A549 (cell line): ENCODE measurements around the gene EXOC6. TPM values are rescaled to one million over a fixed set of nuclear protein-coding genes. Genes with fewer than 3 reads are reported as not detected.

Source experiments
- ATAC-seq, 2 experiments: fragments of 200-7000 bp in 1 of 2; fragments of >200 bp in 1 of 2; cut with Nextera tagmentation in 1 of 2; cut with Tn5 transposase in 1 of 2; 3 replicates each; pipeline versions ENCODE4 v1.8.0 to v1.9.1; 2018 to 2020; ENCODE audit warnings: mild to moderate bottlenecking in 1 of 2, moderate library complexity in 1 of 2
- CTCF ChIA-PET: fragments of 300-600 bp; sonication (Branson Sonifier 250); formaldehyde crosslinking; extraction: SDS; loops from one replicate; lab custom pipeline; 2021; ENCODE audit warnings: antibody characterized with exemption, inconsistent platforms; lab: Yijun Ruan, JAX
- POLR2A ChIA-PET: fragments of 350-600 bp; formaldehyde crosslinking; extraction: SDS; loops from one replicate; lab custom pipeline; 2021; ENCODE audit warnings: antibody characterized with exemption, inconsistent platforms; lab: Yijun Ruan, JAX
- DNase-seq, 2 experiments: peaks; one replicate each; pipeline versions ENCODE4 v3.0.0 to v3.0.0-alpha.2; 2011 to 2016; ENCODE audit warnings: low read depth in 1 of 2, low spot score in 1 of 2
- FAIRE-seq: peaks from 2 replicates; lab custom pipeline; 2011; peaks lifted over from hg19 to GRCh38; lab: Jason Lieb, UNC
- H3K27ac ChIP-seq, 2 experiments: fragments of >200 bp; sonication (Bioruptor Twin); formaldehyde crosslinking; 3 replicates each; pipeline ENCODE4 v1.5.1; 2016 to 2017
- H3K4me1 ChIP-seq: fragments of >200 bp; sonication (Bioruptor Twin); formaldehyde crosslinking; 3 replicates; pipeline ENCODE4 v1.6.1; 2016
- H3K4me2 ChIP-seq: fragments of >200 bp; sonication (Bioruptor Twin); formaldehyde crosslinking; 3 replicates; pipeline ENCODE4 v1.6.1; 2016
- H3K4me3 ChIP-seq: fragments of >200 bp; sonication (Bioruptor Twin); formaldehyde crosslinking; 3 replicates; pipeline ENCODE4 v1.5.1; 2016
- H3K9me3 ChIP-seq: fragments of >200 bp; sonication (Bioruptor Twin); formaldehyde crosslinking; 3 replicates; pipeline ENCODE4 v1.6.1; 2016
- BCL3 ChIP-seq: fragments of >200 bp; sonication (Bioruptor Twin); formaldehyde crosslinking; IDR thresholded peaks from 3 replicates; pipeline ENCODE4 v1.6.1; 2016
- CBX8 ChIP-seq: fragments of 200-600 bp; sonication (generic); IDR thresholded peaks from 2 replicates; pipeline ENCODE4 v1.6.1; 2016
- CEBPB ChIP-seq, 2 experiments: fragments of >200 bp in 1 of 2; sonication (Bioruptor Twin) in 1 of 2; formaldehyde crosslinking in 1 of 2; IDR thresholded peaks; 2 replicates each; pipeline ENCODE4 v1.6.1; 2012 to 2016
- CTCF ChIP-seq: fragments of >200 bp; sonication (Bioruptor Twin); formaldehyde crosslinking; IDR thresholded peaks from 3 replicates; pipeline ENCODE4 v1.5.1; 2016
- EHF ChIP-seq: fragments of 250-450 bp; sonication (Bioruptor Pico); IDR thresholded peaks from 2 replicates; pipeline ENCODE4 v1.5.0; 2020; ENCODE audit warnings: mild to moderate bottlenecking
- EHMT2 ChIP-seq: fragments of 200-600 bp; sonication (generic); IDR thresholded peaks from 2 replicates; pipeline ENCODE4 v1.6.1; 2016; ENCODE audit warnings: antibody characterized with exemption, low read depth, mild to moderate bottlenecking, moderate library complexity
- FOXS1 ChIP-seq: fragments of 250-450 bp; sonication (Bioruptor Pico); IDR thresholded peaks from 2 replicates; pipeline ENCODE4 v1.5.0; 2020; ENCODE audit warnings: mild to moderate bottlenecking, moderate library complexity
- HES2 ChIP-seq: fragments of >200 bp; sonication (Bioruptor Twin); formaldehyde crosslinking; IDR thresholded peaks from 2 replicates; pipeline ENCODE4 v1.6.1; 2016
- HMGXB4 ChIP-seq: fragments of 250-450 bp; sonication (Bioruptor Pico); IDR thresholded peaks from 2 replicates; pipeline ENCODE4 v1.5.0; 2021; ENCODE audit warnings: mild to moderate bottlenecking, moderate library complexity, borderline replicate concordance
- HOXB5 ChIP-seq: fragments of 250-450 bp; sonication (Bioruptor Pico); IDR thresholded peaks from 2 replicates; pipeline ENCODE4 v1.5.0; 2020; ENCODE audit warnings: mild to moderate bottlenecking, moderate library complexity
- JUN ChIP-seq, 2 experiments: fragments of >200 bp; sonication (Bioruptor Twin); formaldehyde crosslinking; IDR thresholded peaks; 2 replicates in 1 of 2; 3 replicates in 1 of 2; pipeline ENCODE4 v1.6.1; 2016 to 2017
- MAZ ChIP-seq: fragments of 150-350 bp; IDR thresholded peaks from 2 replicates; pipeline ENCODE4 v1.6.1; 2014; ENCODE audit warnings: antibody characterized with exemption, low read depth, low read length, borderline replicate concordance
- PBX3 ChIP-seq: IDR thresholded peaks from 2 replicates; pipeline ENCODE4 v1.6.1; 2012
- REST ChIP-seq: fragments of 200-600 bp; sonication (generic); IDR thresholded peaks from 2 replicates; pipeline ENCODE4 v1.6.1; 2016; ENCODE audit warnings: antibody characterized with exemption, mild to moderate bottlenecking, moderate library complexity
- RFX5 ChIP-seq: fragments of 450-650 bp; IDR thresholded peaks from 2 replicates; pipeline ENCODE4 v1.7.1; 2014; ENCODE audit warnings: antibody characterized with exemption, mild to moderate bottlenecking, moderate library complexity
- TFCP2L1 ChIP-seq: fragments of 250-450 bp; sonication (Bioruptor Pico); IDR thresholded peaks from 2 replicates; pipeline ENCODE4 v1.5.0; 2021; ENCODE audit warnings: mild to moderate bottlenecking
- USF2 ChIP-seq: fragments of 450-650 bp; IDR thresholded peaks from 2 replicates; pipeline ENCODE4 v1.6.1; 2014; ENCODE audit warnings: antibody characterized with exemption
- ZNF302 ChIP-seq: fragments of 250-450 bp; sonication (Bioruptor Pico); IDR thresholded peaks from 2 replicates; pipeline ENCODE4 v1.9.0; 2021; ENCODE audit warnings: inconsistent platforms, mild to moderate bottlenecking, moderate library complexity
- WGBS: methylation state at CpG from one replicate; pipeline ENCODE4 v1.1.6; 2017; ENCODE audit errors: missing lambda C conversion rate; 5-methylcytosine and 5-hydroxymethylcytosine counted together
- polyA plus RNA-seq, 4 experiments: library from polyadenylated mRNA; depleted of rRNA in 3 of 4; stranded (reverse); fragments of >200 nt; fragmentation: RNase III in 1 of 4; extraction: RNeasy Plus Mini Kit Qiagen cat#74134 plus additional on column Dnase treatment in 1 of 4; gene quantifications; 2 replicates in 3 of 4; 3 replicates in 1 of 4; pipeline ENCODE4 v1.2.3, GENCODE V29; 2011 to 2017

Gene EXOC6
- polyA plus RNA-seq, 2 of the 4 experiments (the other 2 are of a cell fraction), result 16.8 to 48.5 TPM

GRCh38 chr10:92873029-92873428, 24.7 kb downstream of the EXOC6 start:
- no peak for ATAC-seq
- POLR2A ChIA-PET, result no interaction called here
- CTCF ChIA-PET, result no interaction called here

More at GRCh38 chr10:92873029-92873428, 24.7 kb downstream of the EXOC6 start:
- DNase-seq (no peak), FAIRE-seq (no peak)
- Histone ChIP-seq H3K9me3 (no peaks in the 10 kb centered on the region), H3K27ac (no peak overlapping the region), H3K4me3 (no peak overlapping the region), H3K4me2 (no peak overlapping the region), H3K4me1 (peaks cover 32% of the 10 kb centered on the region)
- TF ChIP-seq EHF (CRISPR knock-in tag), result no peak
- no peak for TF ChIP-seq PBX3
- no peak for TF ChIP-seq CTCF
- no peak for TF ChIP-seq USF2
- no peak for TF ChIP-seq HOXB5 (CRISPR knock-in tag)
- TF ChIP-seq REST, result no peak
- no peak for TF ChIP-seq JUN (IDR thresholded peaks at IDR 0.05)
- TF ChIP-seq TFCP2L1, result no peak
- TF ChIP-seq RFX5, result no peak
- TF ChIP-seq MAZ, result no peak
- no peak for TF ChIP-seq EHMT2
- TF ChIP-seq FOXS1, result no peak
- no peak for TF ChIP-seq BCL3
- no peak for TF ChIP-seq CBX8
- no peak for TF ChIP-seq CEBPB (IDR thresholded peaks at IDR 0.05)
- no peak for TF ChIP-seq HMGXB4 (CRISPR knock-in tag)
- TF ChIP-seq HES2, result no peak
- TF ChIP-seq ZNF302 (CRISPR knock-in tag), result no peak
- 87% methylated on average over 3 of the region's 3 CpGs for WGBS
